HEK293 (cell line): ENCODE data around the gene CCT6B.

ENCODE experiments used
- CTCF ChIA-PET: fragments of 350-600 bp; formaldehyde crosslinking; extraction: SDS; loops from one replicate; lab custom pipeline; 2021; ENCODE audit warnings: antibody characterized with exemption; lab: Yijun Ruan, JAX
- POLR2A ChIA-PET: fragments of 300-600 bp; formaldehyde crosslinking; extraction: SDS; loops from one replicate; lab custom pipeline; 2020; ENCODE audit warnings: antibody characterized with exemption, inconsistent platforms; lab: Yijun Ruan, JAX
- H3K27ac ChIP-seq: fragments of 200-500 bp; sonication (Bioruptor generic); 2 replicates; pipeline ENCODE4 v1.5.1; 2014; ENCODE audit warnings: low read depth, low read length, control low read depth, inconsistent platforms; ENCODE audit errors: extremely low read depth
- H3K36me3 ChIP-seq, 2 experiments: fragments of 200-500 bp in 1 of 2; sonication (Bioruptor generic) in 1 of 2; 1 replicate in 1 of 2; 2 replicates in 1 of 2; pipeline ENCODE4 v1.5.1; 2014 to 2017; ENCODE audit warnings: inconsistent platforms in 2 of 2, low read length in 2 of 2; ENCODE audit not compliant: control insufficient read depth in 2 of 2, insufficient read depth in 1 of 2
- H3K4me1 ChIP-seq: fragments of 200-500 bp; sonication (Bioruptor generic); 2 replicates; pipeline ENCODE4 v1.5.1; 2014; ENCODE audit warnings: mild to moderate bottlenecking, low read length, inconsistent platforms; ENCODE audit not compliant: control insufficient read depth, insufficient read depth
- H3K4me3 ChIP-seq: 2 replicates; pipeline ENCODE4 v1.5.1; 2011; ENCODE audit warnings: low read depth, mild to moderate bottlenecking, control low read depth, low read length, moderate library complexity
- H3K9me3 ChIP-seq: fragments of 200-500 bp; sonication (Bioruptor generic); 2 replicates; pipeline ENCODE4 v1.5.1; 2014; ENCODE audit warnings: low read depth, low read length, inconsistent platforms; ENCODE audit not compliant: control insufficient read depth, insufficient read depth
- BCL11A ChIP-seq: fragments of 450-650 bp; formaldehyde crosslinking; IDR thresholded peaks from 2 replicates; pipeline ENCODE4 v1.5.1; 2016; ENCODE audit warnings: low read depth, missing biosample characterization, missing genetic modification characterization
- GFI1B ChIP-seq: fragments of 450-650 bp; formaldehyde crosslinking; IDR thresholded peaks from 2 replicates; pipeline ENCODE4 v1.5.1; 2016; ENCODE audit warnings: missing biosample characterization, missing genetic modification characterization
- KLF8 ChIP-seq: fragments of 450-650 bp; formaldehyde crosslinking; IDR thresholded peaks from 2 replicates; pipeline ENCODE4 v1.5.1; 2016; ENCODE audit warnings: missing biosample characterization, missing genetic modification characterization
- MEIS1 ChIP-seq: sonication (generic); formaldehyde crosslinking; IDR thresholded peaks from 2 replicates; pipeline ENCODE4 v1.8.1; 2022; ENCODE audit warnings: missing genetic modification reagents, mild to moderate bottlenecking, borderline replicate concordance
- TRIM28 ChIP-seq: IDR thresholded peaks from 2 replicates; pipeline ENCODE4 v1.6.1; 2011; ENCODE audit warnings: low read length, control low read depth, borderline replicate concordance
- ZBTB8A ChIP-seq: fragments of 450-650 bp; formaldehyde crosslinking; IDR thresholded peaks from 2 replicates; pipeline ENCODE4 v1.5.1; 2016; ENCODE audit warnings: missing biosample characterization, missing genetic modification characterization
- ZEB2 ChIP-seq: fragments of 450-650 bp; formaldehyde crosslinking; IDR thresholded peaks from 2 replicates; pipeline ENCODE4 v1.5.1; 2016; ENCODE audit warnings: missing biosample characterization, missing genetic modification characterization
- ZNF184 ChIP-seq: fragments of 450-650 bp; IDR thresholded peaks from 2 replicates; pipeline ENCODE4 v1.5.1; 2018; ENCODE audit warnings: missing biosample characterization, mild to moderate bottlenecking, missing genetic modification characterization
- ZNF341 ChIP-seq: fragments of 450-650 bp; formaldehyde crosslinking; IDR thresholded peaks from 2 replicates; pipeline ENCODE4; 2016; ENCODE audit warnings: low read depth, missing biosample characterization, missing genetic modification characterization
- ZNF501 ChIP-seq: fragments of 450-650 bp; formaldehyde crosslinking; IDR thresholded peaks from 2 replicates; pipeline ENCODE4 v1.5.1; 2016; ENCODE audit warnings: missing biosample characterization, missing genetic modification characterization
- ZNF664 ChIP-seq: fragments of 450-650 bp; formaldehyde crosslinking; IDR thresholded peaks from 2 replicates; pipeline ENCODE4 v1.5.1; 2016; ENCODE audit warnings: missing biosample characterization, missing genetic modification characterization
- ZNF830 ChIP-seq: fragments of 450-650 bp; IDR thresholded peaks from 2 replicates; pipeline ENCODE4 v1.5.0; 2018; ENCODE audit warnings: missing biosample characterization, missing genetic modification characterization, low read depth, mild to moderate bottlenecking, moderate library complexity
- TF ChIP-seq, protein P1 (sequence below): fragments of 450-650 bp; formaldehyde crosslinking; conservative IDR thresholded peaks from 2 replicates; pipeline ENCODE4 v1.5.1; 2016; ENCODE audit warnings: low read depth, missing biosample characterization, missing genetic modification characterization
- TF ChIP-seq, protein P2 (sequence below): fragments of 450-650 bp; formaldehyde crosslinking; IDR thresholded peaks from 2 replicates; pipeline ENCODE4 v1.5.1; 2016; ENCODE audit warnings: missing biosample characterization, missing genetic modification characterization
- TF ChIP-seq, protein P3 (sequence below): fragments of 450-650 bp; formaldehyde crosslinking; IDR thresholded peaks from 2 replicates; pipeline ENCODE4 v1.5.1; 2017; ENCODE audit warnings: missing biosample characterization, mild to moderate bottlenecking, missing genetic modification characterization, moderate library complexity
- TF ChIP-seq, protein P4 (sequence below): fragments of 450-650 bp; formaldehyde crosslinking; IDR thresholded peaks from 2 replicates; pipeline ENCODE4 v1.5.1; 2016; ENCODE audit warnings: missing biosample characterization, missing genetic modification characterization

The CCT6B gene

DNA sequence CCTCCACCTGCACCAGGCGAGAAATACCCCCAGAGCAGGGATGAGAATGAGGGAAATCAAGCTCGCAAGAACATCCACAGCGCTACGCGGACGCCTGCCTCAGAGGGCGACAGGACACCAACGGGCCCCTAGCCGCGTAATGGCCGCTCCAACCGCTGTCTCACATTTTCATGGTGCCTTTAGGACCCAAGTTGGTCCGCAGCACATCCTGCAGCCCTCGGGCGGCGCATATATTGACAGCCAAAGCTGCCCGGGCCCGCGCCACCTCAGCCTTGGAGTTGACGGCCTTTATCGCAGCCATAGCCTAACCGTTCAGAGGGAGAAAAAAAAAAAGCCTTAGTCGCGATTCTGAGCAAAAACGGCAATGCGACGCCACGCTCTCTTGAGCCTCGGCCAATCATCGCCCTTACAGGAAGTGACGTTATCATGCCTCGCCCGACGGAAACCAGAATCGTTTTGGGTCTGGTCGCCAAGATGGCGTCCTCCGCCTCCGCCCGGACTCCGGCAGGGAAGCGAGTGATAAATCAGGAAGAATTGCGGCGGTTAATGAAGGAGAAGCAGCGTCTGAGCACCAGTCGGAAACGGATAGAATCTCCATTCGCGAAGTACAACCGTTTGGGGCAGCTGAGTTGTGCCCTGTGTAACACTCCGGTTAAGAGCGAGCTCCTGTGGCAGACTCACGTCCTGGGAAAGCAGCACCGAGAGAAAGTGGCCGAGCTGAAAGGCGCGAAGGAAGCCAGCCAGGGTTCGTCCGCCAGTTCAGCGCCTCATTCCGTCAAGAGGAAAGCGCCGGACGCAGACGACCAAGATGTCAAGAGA lies at the start of gene CCT6B, which contains the start of gene ZNF830 (continued):
- TF ChIP-seq, protein P1, sequence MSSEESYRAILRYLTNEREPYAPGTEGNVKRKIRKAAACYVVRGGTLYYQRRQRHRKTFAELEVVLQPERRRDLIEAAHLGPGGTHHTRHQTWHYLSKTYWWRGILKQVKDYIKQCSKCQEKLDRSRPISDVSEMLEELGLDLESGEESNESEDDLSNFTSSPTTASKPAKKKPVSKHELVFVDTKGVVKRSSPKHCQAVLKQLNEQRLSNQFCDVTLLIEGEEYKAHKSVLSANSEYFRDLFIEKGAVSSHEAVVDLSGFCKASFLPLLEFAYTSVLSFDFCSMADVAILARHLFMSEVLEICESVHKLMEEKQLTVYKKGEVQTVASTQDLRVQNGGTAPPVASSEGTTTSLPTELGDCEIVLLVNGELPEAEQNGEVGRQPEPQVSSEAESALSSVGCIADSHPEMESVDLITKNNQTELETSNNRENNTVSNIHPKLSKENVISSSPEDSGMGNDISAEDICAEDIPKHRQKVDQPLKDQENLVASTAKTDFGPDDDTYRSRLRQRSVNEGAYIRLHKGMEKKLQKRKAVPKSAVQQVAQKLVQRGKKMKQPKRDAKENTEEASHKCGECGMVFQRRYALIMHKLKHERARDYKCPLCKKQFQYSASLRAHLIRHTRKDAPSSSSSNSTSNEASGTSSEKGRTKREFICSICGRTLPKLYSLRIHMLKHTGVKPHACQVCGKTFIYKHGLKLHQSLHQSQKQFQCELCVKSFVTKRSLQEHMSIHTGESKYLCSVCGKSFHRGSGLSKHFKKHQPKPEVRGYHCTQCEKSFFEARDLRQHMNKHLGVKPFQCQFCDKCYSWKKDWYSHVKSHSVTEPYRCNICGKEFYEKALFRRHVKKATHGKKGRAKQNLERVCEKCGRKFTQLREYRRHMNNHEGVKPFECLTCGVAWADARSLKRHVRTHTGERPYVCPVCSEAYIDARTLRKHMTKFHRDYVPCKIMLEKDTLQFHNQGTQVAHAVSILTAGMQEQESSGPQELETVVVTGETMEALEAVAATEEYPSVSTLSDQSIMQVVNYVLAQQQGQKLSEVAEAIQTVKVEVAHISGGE: peak; percentile 85
- TF ChIP-seq ZNF501 (tag by site-specific recombination) (peak; percentile 68; the same call in 1 of the 2 replicates), BCL11A (tag by site-specific recombination) (no peak), ZEB2 (tag by site-specific recombination) (0 out of 2 replicates have a peak, but pooled peaks have one; percentile 53), ZBTB8A (tag by site-specific recombination) (peak; percentile 46), ZNF830 (tag by site-specific recombination) (no peak), TRIM28 (no peak), KLF8 (tag by site-specific recombination) (peak; percentile 54; the same call in 1 of the 2 replicates)
- TF ChIP-seq, protein P2, sequence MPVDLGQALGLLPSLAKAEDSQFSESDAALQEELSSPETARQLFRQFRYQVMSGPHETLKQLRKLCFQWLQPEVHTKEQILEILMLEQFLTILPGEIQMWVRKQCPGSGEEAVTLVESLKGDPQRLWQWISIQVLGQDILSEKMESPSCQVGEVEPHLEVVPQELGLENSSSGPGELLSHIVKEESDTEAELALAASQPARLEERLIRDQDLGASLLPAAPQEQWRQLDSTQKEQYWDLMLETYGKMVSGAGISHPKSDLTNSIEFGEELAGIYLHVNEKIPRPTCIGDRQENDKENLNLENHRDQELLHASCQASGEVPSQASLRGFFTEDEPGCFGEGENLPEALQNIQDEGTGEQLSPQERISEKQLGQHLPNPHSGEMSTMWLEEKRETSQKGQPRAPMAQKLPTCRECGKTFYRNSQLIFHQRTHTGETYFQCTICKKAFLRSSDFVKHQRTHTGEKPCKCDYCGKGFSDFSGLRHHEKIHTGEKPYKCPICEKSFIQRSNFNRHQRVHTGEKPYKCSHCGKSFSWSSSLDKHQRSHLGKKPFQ (tag by site-specific recombination): peak; percentile 10; the same call in 1 of the 2 replicates

DNA sequence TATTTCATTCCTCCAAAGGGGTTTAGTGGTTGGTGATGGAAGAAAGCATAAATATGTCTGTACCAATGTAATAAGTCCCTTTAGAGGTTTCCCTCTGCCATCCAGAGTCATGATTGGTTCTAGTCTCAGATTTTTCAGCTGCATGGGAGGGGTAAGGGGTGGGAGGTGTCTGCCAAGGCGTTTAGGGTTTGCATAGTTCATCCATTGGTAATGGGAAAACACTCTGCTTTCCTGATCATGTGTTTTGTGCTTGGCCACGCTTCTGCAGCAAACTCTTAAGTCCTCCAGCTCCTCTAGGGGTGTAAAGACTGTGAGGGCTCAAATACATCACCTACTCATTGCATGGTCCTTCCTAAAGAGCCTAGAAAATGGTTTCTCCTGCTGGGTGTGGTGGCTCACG lies 48.8 kb upstream of the CCT6B start:
- POLR2A ChIA-PET: interaction anchor here (0.9 kb wide), 1 partner anchor 13 kb away, joined by 3 read pairs; no protein-coding TSS in a partner anchor
- no peaks in the 10 kb centered on the region for H3K9me3 ChIP-seq
- no peak overlapping the region for H3K27ac ChIP-seq
- H3K36me3 ChIP-seq: peaks cover 4 to 67% of the 10 kb centered on the region in 2 experiments
- no peak overlapping the region for H3K4me3 ChIP-seq
- CTCF ChIA-PET: interaction anchor here (0.6 to 0.9 kb wide), 3 partner anchors 15 to 109 kb away, joined by 3 to 4 read pairs (median 4); partner anchors contain the start of gene RAD51D
- TF ChIP-seq ZNF664 (tag by site-specific recombination) (no peak), MEIS1 (no peak), ZNF341 (tag by site-specific recombination) (no peak), GFI1B (tag by site-specific recombination) (no peak), ZNF184 (no peak)
- TF ChIP-seq, protein P3, sequence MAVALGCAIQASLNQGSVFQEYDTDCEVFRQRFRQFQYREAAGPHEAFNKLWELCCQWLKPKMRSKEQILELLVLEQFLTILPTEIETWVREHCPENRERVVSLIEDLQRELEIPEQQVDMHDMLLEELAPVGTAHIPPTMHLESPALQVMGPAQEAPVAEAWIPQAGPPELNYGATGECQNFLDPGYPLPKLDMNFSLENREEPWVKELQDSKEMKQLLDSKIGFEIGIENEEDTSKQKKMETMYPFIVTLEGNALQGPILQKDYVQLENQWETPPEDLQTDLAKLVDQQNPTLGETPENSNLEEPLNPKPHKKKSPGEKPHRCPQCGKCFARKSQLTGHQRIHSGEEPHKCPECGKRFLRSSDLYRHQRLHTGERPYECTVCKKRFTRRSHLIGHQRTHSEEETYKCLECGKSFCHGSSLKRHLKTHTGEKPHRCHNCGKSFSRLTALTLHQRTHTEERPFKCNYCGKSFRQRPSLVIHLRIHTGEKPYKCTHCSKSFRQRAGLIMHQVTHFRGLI (tag by site-specific recombination): no peak
- TF ChIP-seq, protein P4, sequence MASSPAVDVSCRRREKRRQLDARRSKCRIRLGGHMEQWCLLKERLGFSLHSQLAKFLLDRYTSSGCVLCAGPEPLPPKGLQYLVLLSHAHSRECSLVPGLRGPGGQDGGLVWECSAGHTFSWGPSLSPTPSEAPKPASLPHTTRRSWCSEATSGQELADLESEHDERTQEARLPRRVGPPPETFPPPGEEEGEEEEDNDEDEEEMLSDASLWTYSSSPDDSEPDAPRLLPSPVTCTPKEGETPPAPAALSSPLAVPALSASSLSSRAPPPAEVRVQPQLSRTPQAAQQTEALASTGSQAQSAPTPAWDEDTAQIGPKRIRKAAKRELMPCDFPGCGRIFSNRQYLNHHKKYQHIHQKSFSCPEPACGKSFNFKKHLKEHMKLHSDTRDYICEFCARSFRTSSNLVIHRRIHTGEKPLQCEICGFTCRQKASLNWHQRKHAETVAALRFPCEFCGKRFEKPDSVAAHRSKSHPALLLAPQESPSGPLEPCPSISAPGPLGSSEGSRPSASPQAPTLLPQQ (tag by site-specific recombination): no peak
- H3K4me1 ChIP-seq: 0 out of 2 replicates have a peak, but pooled peaks cover 2% of the 10 kb centered on the region
